GM12878 (cell line): ENCODE measurements around the gene PDZD8. TPM values are rescaled to one million over a fixed set of nuclear protein-coding genes. Genes with fewer than 3 reads are reported as not detected.

Experiments used
- ATAC-seq: fragments of 200-7000 bp; cut with Tn5 transposase; 3 replicates; pipeline ENCODE4 v1.9.1; 2020; ENCODE audit warnings: mild to moderate bottlenecking, moderate library complexity
- BruUV-seq: library from RNA; stranded (reverse); fragments of 400-500 nt; replicated peaks from 2 replicates; lab custom pipeline; 2021; lab: Mats Ljungman, UMichigan
- CTCF ChIA-PET: fragments of 300-600 bp; sonication (Branson Sonifier 250); formaldehyde crosslinking; extraction: SDS; loops from one replicate; lab custom pipeline; 2021; ENCODE audit warnings: inconsistent platforms; lab: Yijun Ruan, JAX
- POLR2A ChIA-PET: fragments of 350-600 bp; formaldehyde crosslinking; extraction: SDS; loops from one replicate; lab custom pipeline; 2021; ENCODE audit warnings: inconsistent platforms; lab: Charles Lee
- RAD21 ChIA-PET: fragments of 300-600 bp; sonication (Branson Sonifier 250); formaldehyde crosslinking; loops from one replicate; lab custom pipeline; 2023; ENCODE audit warnings: antibody characterized with exemption; ENCODE audit not compliant: unreplicated experiment; lab: Charles Lee
- SMC1A ChIA-PET: fragments of 300-600 bp; sonication (Branson Sonifier 250); formaldehyde crosslinking; loops from one replicate; lab custom pipeline; 2023; ENCODE audit not compliant: unreplicated experiment, uncharacterized antibody; lab: Charles Lee
- DNase-seq: peaks from one replicate; pipeline ENCODE4 v3.0.0-alpha.2; 2011; ENCODE audit warnings: low read depth, low spot score
- FAIRE-seq: peaks from 3 replicates; lab custom pipeline; 2011; peaks lifted over from hg19 to GRCh38; lab: Jason Lieb, UNC
- H2AFZ ChIP-seq: 2 replicates; pipeline ENCODE4 v1.6.0; 2011; ENCODE audit warnings: low read depth, low read length, control low read depth; ENCODE audit not compliant: control insufficient read depth
- H3K27ac ChIP-seq: 2 replicates; pipeline ENCODE4 v1.5.1; 2011; ENCODE audit warnings: control low read depth; ENCODE audit not compliant: control insufficient read depth, insufficient read depth
- H3K27me3 ChIP-seq, 2 experiments: replicated peaks in 1 of 2; 2 replicates each; pipeline versions ENCODE4 v1.6.0 to v1.6.1; 2011; ENCODE audit warnings: low read length in 1 of 2; ENCODE audit not compliant: control insufficient read depth in 2 of 2, insufficient read depth in 2 of 2
- H3K36me3 ChIP-seq, 2 experiments: 2 replicates each; pipeline ENCODE4 v1.5.1; 2011; ENCODE audit warnings: low read length in 1 of 2; ENCODE audit not compliant: control insufficient read depth in 2 of 2, insufficient read depth in 2 of 2
- H3K4me1 ChIP-seq: 2 replicates; pipeline ENCODE4 v1.6.1; 2011; ENCODE audit warnings: mild to moderate bottlenecking, low read length, moderate library complexity, mixed read lengths; ENCODE audit not compliant: control insufficient read depth, insufficient read depth
- H3K4me2 ChIP-seq: 2 replicates; pipeline ENCODE4 v1.6.0; 2011; ENCODE audit warnings: control low read depth; ENCODE audit not compliant: control insufficient read depth, insufficient read depth
- H3K4me3 ChIP-seq: fragments of 200-600 bp; sonication (generic); 2 replicates; pipeline ENCODE4 v1.5.1; 2016
- H3K79me2 ChIP-seq: 2 replicates; pipeline ENCODE4 v1.6.0; 2011; ENCODE audit warnings: low read length; ENCODE audit not compliant: control insufficient read depth, insufficient read depth
- H3K9ac ChIP-seq: 2 replicates; pipeline ENCODE4 v1.8.0; 2011; ENCODE audit warnings: low read length, control low read depth, mixed read lengths; ENCODE audit not compliant: control insufficient read depth, insufficient read depth
- H3K9me3 ChIP-seq: replicated peaks from 3 replicates; pipeline ENCODE4 v1.5.1; 2011; ENCODE audit warnings: mild to moderate bottlenecking, low read length; ENCODE audit not compliant: control insufficient read depth, insufficient read depth
- H4K20me1 ChIP-seq: 2 replicates; pipeline ENCODE4 v1.6.0; 2011; ENCODE audit not compliant: control insufficient read depth, insufficient read depth
- ELK1 ChIP-seq: IDR thresholded peaks from 2 replicates; pipeline ENCODE4 v1.6.1; 2012; ENCODE audit warnings: low read depth, low read length, improper control_type of control experiment
- GATAD2B ChIP-seq: fragments of 450-650 bp; conservative IDR thresholded peaks from 2 replicates; pipeline ENCODE4 v1.6.1; 2017; ENCODE audit warnings: low read depth, mild to moderate bottlenecking, moderate library complexity
- HDGF ChIP-seq: fragments of 450-650 bp; IDR thresholded peaks from 2 replicates; pipeline ENCODE4 v1.6.1; 2016; ENCODE audit warnings: antibody characterized with exemption
- IRF4 ChIP-seq: IDR thresholded peaks from 2 replicates; pipeline ENCODE4 v1.6.1; 2011; ENCODE audit warnings: low read depth, low read length
- JUND ChIP-seq: IDR thresholded peaks from 2 replicates; pipeline ENCODE4 v1.6.1; 2012; ENCODE audit warnings: low read depth, mild to moderate bottlenecking, low read length, improper control_type of control experiment, moderate library complexity
- NFYA ChIP-seq: IDR thresholded peaks from 2 replicates; pipeline ENCODE4 v1.6.1; 2011; ENCODE audit warnings: low read depth, mild to moderate bottlenecking, low read length, improper control_type of control experiment, borderline replicate concordance
- RBBP5 ChIP-seq: fragments of 200-600 bp; sonication (generic); conservative IDR thresholded peaks from 2 replicates; pipeline ENCODE4 v1.6.1; 2016
- TCF7 ChIP-seq: IDR thresholded peaks from 2 replicates; pipeline ENCODE4 v1.6.1; 2014; ENCODE audit warnings: antibody characterized with exemption, borderline replicate concordance
- WRNIP1 ChIP-seq: IDR thresholded peaks from 2 replicates; pipeline ENCODE4 v1.6.1; 2011; ENCODE audit warnings: low read depth, low read length, improper control_type of control experiment, borderline replicate concordance
- YY1 ChIP-seq: IDR thresholded peaks from 2 replicates; pipeline ENCODE4 v1.6.1; 2011; ENCODE audit warnings: low read depth, mild to moderate bottlenecking, low read length
- ZBTB33 ChIP-seq: fragments of 450-650 bp; IDR thresholded peaks from 2 replicates; pipeline ENCODE4 v1.6.1; 2017; ENCODE audit warnings: mild to moderate bottlenecking
- ZNF384 ChIP-seq: IDR thresholded peaks from 2 replicates; pipeline ENCODE4 v1.6.1; 2012; ENCODE audit warnings: low read depth, mild to moderate bottlenecking, low read length, improper control_type of control experiment, borderline replicate concordance
- WGBS: methylation state at CpG from one replicate; pipeline ENCODE4 v1.1.6; 2016; ENCODE audit warnings: low lambda C conversion rate; ENCODE audit not compliant: insufficient replicate concordance, insufficient coverage; ENCODE audit errors: missing lambda C conversion rate; 5-methylcytosine and 5-hydroxymethylcytosine counted together
- in situ Hi-C: fragments of 300-500 bp; cut with MboI; formaldehyde crosslinking; loops from 9 replicates; pipeline ENCODE4 v1.14.3; 2018; ENCODE audit warnings: mixed read lengths
- intact Hi-C: fragments of 100-400 bp; cut with micrococcal nuclease; formaldehyde crosslinking; loops from one replicate; pipeline ENCODE4 v1.14.2; 2022; ENCODE audit not compliant: unreplicated experiment
- polyA plus RNA-seq, 11 experiments: library from polyadenylated mRNA; depleted of rRNA in 4 of 11; unstranded in 6 of 11; stranded (reverse) in 5 of 11; fragments of >200 nt; fragmentation: Nextera tagmentation in 4 of 11; fragmentation: Illumina TruSeq in 1 of 11; extraction: Ambion mirVana in 4 of 11; extraction: Trizol in 1 of 11; gene quantifications; 1 replicate in 1 of 11; 2 replicates in 10 of 11; pipeline versions ENCODE4 v1.2.1 to v1.2.3, GENCODE V29; 2011 to 2016; ENCODE audit warnings: inconsistent platforms in 2 of 11, missing spikeins in 2 of 11, low read depth in 1 of 11
- total RNA-seq, 4 experiments: library from RNA; depleted of rRNA in 3 of 4; stranded (reverse); fragments of >200 nt in 3 of 4; fragmentation: Illumina TruSeq in 1 of 4; extraction: Trizol in 1 of 4; gene quantifications; 2 replicates each; pipeline versions ENCODE4 v1.2.1 to v1.2.3, GENCODE V29; 2013 to 2021
- TF ChIP-seq, protein P1 (sequence below): fragments of 450-650 bp; IDR thresholded peaks from 2 replicates; pipeline ENCODE4 v1.6.1; 2016; ENCODE audit warnings: mild to moderate bottlenecking, moderate library complexity, borderline replicate concordance

Gene PDZD8
- total and polyA plus RNA-seq, 10 of the 15 experiments (the other 5 are each of a cell fraction or from before 2014, with no cell fraction given): 2.0 to 21.2 (median 6.7) TPM

DNA sequence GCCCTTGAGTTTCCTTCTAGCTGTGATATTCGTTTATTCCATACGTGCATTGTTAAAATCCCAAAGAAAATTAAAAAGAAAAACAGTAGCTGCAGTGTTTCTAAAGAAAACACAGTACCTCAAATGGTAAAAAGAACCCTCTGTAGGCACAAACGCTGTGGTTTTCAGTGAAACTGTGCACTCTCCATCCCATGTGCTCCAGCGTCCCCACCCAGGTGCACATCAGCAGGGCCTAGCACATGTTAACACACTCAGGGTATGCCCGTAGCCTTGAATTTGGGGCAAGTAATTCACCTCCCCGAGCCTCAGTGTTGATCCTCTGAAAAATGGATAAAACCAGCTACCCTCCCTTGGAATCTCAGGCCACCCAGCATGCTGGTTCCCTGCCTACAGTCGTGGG lies 124.8 kb downstream of the PDZD8 start (continued):
- no peak for TF ChIP-seq NFYA
- TF ChIP-seq ELK1: no peak
- TF ChIP-seq YY1: no peak
- TF ChIP-seq ZNF384: no peak
- no peak for TF ChIP-seq IRF4
- TF ChIP-seq RBBP5: no peak
- no peak for TF ChIP-seq WRNIP1

- intact Hi-C loops: no loop called here
- in situ Hi-C loops: no loop called here
- Histone ChIP-seq H3K27ac (no peak overlapping the region), H3K4me3 (no peak overlapping the region), H4K20me1 (no peaks in the 10 kb centered on the region), H3K27me3 (no peaks in the 10 kb centered on the region; a peak in 3 of 4 replicates), H3K4me2 (no peak overlapping the region), H3K9ac (no peak overlapping the region), H3K4me1 (no peaks in the 10 kb centered on the region), H2AFZ (no peak overlapping the region), H3K9me3 (no peaks in the 10 kb centered on the region), H3K79me2 (no peaks in the 10 kb centered on the region), H3K36me3 (no peaks in the 10 kb centered on the region)
- TF ChIP-seq WRNIP1 (no peak), JUND (no peak), HDGF (no peak), TCF7 (no peak), GATAD2B (no peak), ZBTB33 (no peak)
- TF ChIP-seq, protein P1, sequence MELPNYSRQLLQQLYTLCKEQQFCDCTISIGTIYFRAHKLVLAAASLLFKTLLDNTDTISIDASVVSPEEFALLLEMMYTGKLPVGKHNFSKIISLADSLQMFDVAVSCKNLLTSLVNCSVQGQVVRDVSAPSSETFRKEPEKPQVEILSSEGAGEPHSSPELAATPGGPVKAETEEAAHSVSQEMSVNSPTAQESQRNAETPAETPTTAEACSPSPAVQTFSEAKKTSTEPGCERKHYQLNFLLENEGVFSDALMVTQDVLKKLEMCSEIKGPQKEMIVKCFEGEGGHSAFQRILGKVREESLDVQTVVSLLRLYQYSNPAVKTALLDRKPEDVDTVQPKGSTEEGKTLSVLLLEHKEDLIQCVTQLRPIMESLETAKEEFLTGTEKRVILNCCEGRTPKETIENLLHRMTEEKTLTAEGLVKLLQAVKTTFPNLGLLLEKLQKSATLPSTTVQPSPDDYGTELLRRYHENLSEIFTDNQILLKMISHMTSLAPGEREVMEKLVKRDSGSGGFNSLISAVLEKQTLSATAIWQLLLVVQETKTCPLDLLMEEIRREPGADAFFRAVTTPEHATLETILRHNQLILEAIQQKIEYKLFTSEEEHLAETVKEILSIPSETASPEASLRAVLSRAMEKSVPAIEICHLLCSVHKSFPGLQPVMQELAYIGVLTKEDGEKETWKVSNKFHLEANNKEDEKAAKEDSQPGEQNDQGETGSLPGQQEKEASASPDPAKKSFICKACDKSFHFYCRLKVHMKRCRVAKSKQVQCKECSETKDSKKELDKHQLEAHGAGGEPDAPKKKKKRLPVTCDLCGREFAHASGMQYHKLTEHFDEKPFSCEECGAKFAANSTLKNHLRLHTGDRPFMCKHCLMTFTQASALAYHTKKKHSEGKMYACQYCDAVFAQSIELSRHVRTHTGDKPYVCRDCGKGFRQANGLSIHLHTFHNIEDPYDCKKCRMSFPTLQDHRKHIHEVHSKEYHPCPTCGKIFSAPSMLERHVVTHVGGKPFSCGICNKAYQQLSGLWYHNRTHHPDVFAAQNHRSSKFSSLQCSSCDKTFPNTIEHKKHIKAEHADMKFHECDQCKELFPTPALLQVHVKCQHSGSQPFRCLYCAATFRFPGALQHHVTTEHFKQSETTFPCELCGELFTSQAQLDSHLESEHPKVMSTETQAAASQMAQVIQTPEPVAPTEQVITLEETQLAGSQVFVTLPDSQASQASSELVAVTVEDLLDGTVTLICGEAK: no peak
- under 1% methylated on average over 6 of the region's 6 CpGs for WGBS
- no TSS peak for BruUV-seq
- SMC1A ChIA-PET: interaction anchor here (0.8 to 1.0 kb wide), 2 partner anchors 11 kb away, joined by 3 to 6 read pairs; no protein-coding TSS in a partner anchor
- CTCF ChIA-PET: interaction anchor here (1.1 to 3.1 kb wide), 3 partner anchors 9 to 82 kb away, joined by 3 to 23 read pairs (median 3); no protein-coding TSS in a partner anchor
- RAD21 ChIA-PET: interaction anchor here (0.8 kb wide), 1 partner anchor 22 kb away, joined by 3 read pairs; no protein-coding TSS in a partner anchor
- FAIRE-seq (no peak), DNase-seq (no peak), ATAC-seq (peak; percentile 70)
- POLR2A ChIA-PET: interaction anchor here (0.8 kb wide), 1 partner anchor 38 kb away, joined by 3 read pairs; no protein-coding TSS in a partner anchor
Measured at GRCh38 chr10:117249493-117250093, 125.6 kb downstream of the PDZD8 start.
